Fibroblast of skin of abdomen (primary cell): Measurements from ENCODE around the gene RFX3.

Experiments
- DNase-seq: peaks from one replicate; pipeline ENCODE4 v3.0.0-alpha.2; 2013

The RFX3 gene

DNA sequence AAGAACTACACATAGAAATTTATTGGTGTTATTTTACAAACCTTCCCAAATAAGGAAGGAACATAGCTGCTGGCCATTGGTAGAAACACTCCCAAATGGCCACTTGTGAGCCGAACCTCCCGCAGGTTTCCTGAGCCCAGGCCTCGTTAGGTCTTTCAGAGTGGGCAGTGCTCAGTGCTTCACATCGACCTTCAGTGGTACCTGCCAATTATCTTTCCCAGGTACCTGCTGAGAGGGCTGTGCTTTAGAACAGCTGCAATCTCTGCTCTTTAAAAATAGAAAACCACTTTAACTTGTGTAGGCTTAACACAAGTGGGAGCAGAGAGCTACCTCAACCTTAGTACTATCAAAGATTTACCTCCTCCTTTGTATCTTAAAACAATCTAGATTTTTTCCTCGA, 334.1 kb downstream of the RFX3 start:
- no peak for DNase-seq

- DNase-seq, result no peak
These were observed 336.5 kb downstream of the RFX3 start for GRCh38 chr9:3189113-3189861.

DNA sequence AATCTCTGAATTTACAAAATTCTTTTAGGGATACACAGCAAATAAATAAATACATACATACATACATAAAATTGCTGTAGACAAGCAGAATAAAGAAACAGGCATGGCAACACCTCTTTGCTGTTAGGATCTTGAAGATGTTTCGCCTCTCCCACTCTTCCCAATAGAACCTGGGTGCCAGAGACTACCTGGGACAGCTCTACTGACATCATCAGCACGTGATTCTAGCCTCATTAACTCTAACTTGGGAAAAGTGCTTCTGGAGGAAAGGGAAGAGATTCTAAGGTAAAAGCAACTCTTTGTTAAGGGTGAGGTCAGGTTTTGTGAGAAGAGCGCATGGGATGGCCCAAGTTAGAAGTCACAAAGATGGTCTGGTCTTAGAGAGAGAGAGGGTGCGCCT, 339.1 kb downstream of the RFX3 start:
- DNase-seq, result no peak

DNA sequence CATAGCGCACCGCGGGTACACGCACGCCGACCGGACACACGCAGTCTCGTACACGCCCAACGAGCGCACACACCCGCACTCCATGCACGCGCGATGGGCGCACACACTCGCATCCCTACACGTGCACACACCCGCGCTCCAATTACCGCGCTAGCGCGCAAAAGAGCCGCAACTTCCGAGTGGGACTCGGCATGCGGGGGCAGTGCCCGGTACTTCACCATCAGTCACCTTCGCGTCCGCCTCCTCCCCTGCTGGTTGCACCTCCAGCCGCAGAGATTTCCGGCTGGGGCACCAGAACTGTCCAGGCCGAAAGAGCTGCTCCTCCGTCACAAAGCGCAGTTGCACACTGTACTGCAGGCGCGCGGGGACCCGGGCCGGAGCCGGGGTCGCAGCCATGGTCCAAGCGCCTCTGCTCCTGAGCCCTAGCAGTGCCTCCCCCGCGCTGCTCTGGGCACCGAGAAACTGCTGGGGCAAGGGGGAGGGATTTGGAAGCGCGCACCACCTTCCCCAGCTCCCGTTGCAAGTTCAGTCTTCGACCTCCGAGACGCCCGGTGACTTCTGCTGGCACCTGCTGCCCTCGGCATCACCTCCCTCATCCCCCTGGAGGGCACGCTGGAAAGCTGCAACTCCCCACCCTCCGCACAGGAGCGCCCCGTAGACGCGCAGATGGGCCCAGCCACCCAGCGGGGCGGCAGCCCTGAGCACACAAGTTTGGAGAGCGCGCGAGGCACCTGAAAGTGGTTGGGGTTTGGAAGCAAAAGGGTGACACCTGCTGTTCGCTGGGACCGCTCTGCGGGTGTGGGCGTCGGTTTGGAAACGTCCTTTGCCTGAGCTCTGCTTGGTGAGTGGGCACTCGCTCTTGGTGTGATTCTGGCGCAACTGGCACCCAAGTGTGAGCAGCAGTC, 344.5 kb downstream of the RFX3 start:
- peak; percentile 32 for DNase-seq

- no peak for DNase-seq
These were observed 345.1 kb downstream of the RFX3 start for GRCh38 chr9:3180696-3181048.

DNA sequence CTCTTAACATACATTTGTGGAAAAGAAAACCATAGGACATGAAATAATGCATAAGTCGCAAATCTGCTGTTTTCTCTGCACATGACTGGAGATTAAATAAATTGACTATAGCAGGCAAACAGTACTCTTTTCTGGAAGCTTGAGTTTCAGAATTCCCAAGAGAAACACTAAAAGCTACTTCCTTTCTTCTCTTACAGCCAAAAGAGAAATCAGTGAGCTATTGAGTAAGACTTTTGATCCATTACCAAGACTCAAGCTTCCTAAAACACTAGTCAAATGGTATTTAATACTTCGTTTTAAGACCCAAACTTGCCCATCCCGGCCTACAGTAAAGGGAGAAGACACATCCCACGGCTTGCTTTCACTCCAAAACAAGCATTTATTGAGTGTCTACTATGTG, 346.1 kb downstream of the RFX3 start:
- no peak for DNase-seq

- peak; percentile 69 for DNase-seq
These were observed 347.9 kb downstream of the RFX3 start for GRCh38 chr9:3177936-3178335.

DNA sequence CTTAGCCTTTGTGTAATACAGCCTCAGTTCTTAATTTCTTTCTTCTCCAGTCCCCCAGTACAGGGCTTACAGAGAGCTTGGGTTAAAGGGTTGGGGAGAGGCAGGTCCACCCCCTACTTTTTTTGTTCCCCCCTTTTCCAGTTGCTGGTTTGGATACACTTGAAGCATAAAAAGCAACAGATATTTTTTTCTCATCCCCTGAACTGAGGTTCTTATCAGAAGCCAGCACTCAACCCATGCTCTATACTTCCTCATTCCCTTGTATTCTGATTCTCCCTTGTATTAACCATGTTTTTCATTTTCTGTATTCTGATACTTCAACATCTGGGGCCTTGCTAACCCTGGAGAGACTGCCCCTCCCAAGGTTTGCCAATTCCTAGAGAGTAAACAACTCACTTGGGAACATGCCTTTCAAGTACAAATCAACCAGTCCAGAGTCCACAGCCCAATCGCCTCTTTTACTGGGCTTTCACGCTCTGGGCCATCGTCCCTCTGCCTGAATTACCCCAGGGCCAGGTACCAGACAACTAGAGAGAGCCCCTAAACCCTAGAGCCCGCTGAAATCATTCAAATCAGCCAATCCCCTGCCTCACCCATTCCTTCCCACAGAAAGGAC, 348.5 kb downstream of the RFX3 start:
- DNase-seq, result no peak

DNA sequence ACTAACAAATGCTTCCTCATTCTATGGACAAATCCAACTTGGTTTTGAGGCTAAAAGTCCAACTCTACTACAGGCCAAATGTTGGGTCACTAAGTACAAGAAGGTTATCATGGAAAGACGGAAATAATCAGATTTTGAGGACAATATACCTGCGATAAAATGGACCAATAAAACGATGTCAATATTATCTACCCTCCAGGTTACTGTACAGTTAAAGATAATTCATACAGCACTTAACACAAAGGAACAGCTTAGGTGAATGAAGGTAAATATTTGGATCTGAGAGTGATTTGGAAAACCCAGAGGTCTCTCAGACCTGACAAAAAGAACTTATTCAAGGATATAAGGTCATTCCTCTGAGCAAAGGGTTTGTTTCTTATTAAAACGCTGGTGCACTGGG, 352.4 kb downstream of the RFX3 start:
- DNase-seq, result no peak

DNA sequence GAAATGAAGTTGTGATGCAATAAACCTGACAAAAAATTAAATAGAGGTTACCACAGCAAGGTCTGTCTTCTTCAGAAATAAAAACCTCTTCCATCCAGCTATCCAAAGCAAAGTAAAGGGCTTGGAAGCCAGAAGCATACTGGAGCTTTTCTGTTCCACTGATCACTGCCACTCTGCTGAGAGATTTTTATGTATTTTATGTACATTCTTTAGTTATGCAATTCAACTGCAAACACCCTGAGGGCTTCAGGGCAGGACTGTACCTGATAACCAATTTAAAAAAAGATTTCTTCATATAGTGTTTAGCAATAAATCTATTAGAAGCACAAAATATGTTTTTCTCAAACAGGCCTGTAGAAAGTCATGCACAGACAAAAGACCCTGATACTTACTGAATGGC, 355.0 kb downstream of the RFX3 start:
- no peak for DNase-seq
